ENCODE data around the gene DCHS2.

DCHS2 gene

DNA sequence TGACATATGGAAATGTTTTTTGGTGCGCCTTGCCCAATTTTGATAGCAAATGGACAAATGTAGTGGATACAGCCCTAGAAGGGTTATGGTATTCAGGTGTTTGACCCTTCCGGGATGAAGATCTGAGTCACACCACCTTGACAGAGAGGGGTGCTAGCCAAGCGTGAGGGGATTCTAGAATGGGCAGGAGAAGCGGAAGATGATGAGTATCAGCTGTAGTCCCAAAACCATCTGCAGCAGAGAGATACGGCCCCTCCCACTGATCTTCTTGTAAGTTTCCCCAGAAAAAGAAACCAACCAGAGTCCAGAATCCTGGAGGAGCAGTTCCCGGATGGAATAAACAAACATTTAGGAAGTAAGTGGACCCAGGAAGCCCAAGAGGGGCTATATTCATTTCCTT is 18.1 kb downstream of the DCHS2 start:
- no peak overlapping the region for H3K9ac ChIP-seq (ENCODE audit: low read depth, low read length)
- H3K4me1 ChIP-seq (ENCODE audit: insufficient read depth, low read length): no peaks in the 10 kb centered on the region
- no peaks in the 10 kb centered on the region for H3K36me3 ChIP-seq (ENCODE audit: insufficient read depth, low read length)
- H2AFZ ChIP-seq (ENCODE audit: low read depth, low read length): no peak overlapping the region
- no peaks in the 10 kb centered on the region for H3K9me3 ChIP-seq (ENCODE audit: insufficient read depth, low read length, severe bottlenecking)
- DNase-seq (no peak), ATAC-seq (ENCODE audit: insufficient read depth, low read depth) (no peak)
- no peak overlapping the region for H3K4me2 ChIP-seq (ENCODE audit: insufficient read depth, low read length)
- H3K79me2 ChIP-seq (ENCODE audit: insufficient read depth, low read length): no peaks in the 10 kb centered on the region
- no peaks in the 10 kb centered on the region for H4K20me1 ChIP-seq (ENCODE audit: insufficient read depth, low read length)
- no peak overlapping the region for H3K4me3 ChIP-seq (ENCODE audit: low read depth in 1 of 2, low read length in 2 of 2)
- peaks cover 5% of the 10 kb centered on the region for H3K27me3 ChIP-seq (ENCODE audit: insufficient read depth, low read length, poor library complexity)
- TF ChIP-seq, protein P1, sequence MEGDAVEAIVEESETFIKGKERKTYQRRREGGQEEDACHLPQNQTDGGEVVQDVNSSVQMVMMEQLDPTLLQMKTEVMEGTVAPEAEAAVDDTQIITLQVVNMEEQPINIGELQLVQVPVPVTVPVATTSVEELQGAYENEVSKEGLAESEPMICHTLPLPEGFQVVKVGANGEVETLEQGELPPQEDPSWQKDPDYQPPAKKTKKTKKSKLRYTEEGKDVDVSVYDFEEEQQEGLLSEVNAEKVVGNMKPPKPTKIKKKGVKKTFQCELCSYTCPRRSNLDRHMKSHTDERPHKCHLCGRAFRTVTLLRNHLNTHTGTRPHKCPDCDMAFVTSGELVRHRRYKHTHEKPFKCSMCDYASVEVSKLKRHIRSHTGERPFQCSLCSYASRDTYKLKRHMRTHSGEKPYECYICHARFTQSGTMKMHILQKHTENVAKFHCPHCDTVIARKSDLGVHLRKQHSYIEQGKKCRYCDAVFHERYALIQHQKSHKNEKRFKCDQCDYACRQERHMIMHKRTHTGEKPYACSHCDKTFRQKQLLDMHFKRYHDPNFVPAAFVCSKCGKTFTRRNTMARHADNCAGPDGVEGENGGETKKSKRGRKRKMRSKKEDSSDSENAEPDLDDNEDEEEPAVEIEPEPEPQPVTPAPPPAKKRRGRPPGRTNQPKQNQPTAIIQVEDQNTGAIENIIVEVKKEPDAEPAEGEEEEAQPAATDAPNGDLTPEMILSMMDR (IDR thresholded peaks at IDR 0.05; ENCODE audit: borderline replicate concordance, extremely low read depth, low read length, poor library complexity, severe bottlenecking): no peak
- no peak for TF ChIP-seq EZH2 (IDR thresholded peaks at IDR 0.05; ENCODE audit: borderline replicate concordance, low read depth, low read length, severe bottlenecking)
- H3K27ac ChIP-seq (ENCODE audit: low read length): no peak overlapping the region

DNA sequence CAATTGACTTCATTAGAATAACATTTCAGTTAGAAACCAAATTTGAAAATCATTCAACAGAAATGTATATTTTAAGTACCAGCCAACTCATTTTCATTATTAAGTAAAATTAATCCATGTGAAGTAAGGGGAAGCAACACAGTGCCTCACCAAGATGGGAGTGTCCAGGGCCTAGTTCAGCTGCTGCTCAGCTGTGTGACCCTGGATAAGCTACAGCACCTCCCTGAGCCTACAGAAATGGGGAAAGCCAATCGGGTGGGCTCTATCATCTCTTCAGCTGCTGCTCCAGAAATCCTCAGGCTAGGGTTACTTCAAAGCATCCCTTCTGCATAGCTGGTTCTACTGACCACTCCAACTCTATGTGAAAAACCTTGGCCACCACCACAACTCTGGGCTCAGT is 18.7 kb downstream of the DCHS2 start:
- Histone ChIP-seq H3K9ac (ENCODE audit: low read depth, low read length) (no peak overlapping the region), H3K79me2 (ENCODE audit: insufficient read depth, low read length) (no peaks in the 10 kb centered on the region), H4K20me1 (ENCODE audit: insufficient read depth, low read length) (no peaks in the 10 kb centered on the region), H3K4me1 (ENCODE audit: insufficient read depth, low read length) (no peaks in the 10 kb centered on the region), H3K9me3 (ENCODE audit: insufficient read depth, low read length, severe bottlenecking) (no peaks in the 10 kb centered on the region), H3K4me3 (ENCODE audit: low read depth in 1 of 2, low read length in 2 of 2) (no peak overlapping the region), H3K4me2 (ENCODE audit: insufficient read depth, low read length) (no peak overlapping the region), H3K27me3 (ENCODE audit: insufficient read depth, low read length, poor library complexity) (peaks cover 5% of the 10 kb centered on the region), H2AFZ (ENCODE audit: low read depth, low read length) (no peak overlapping the region), H3K36me3 (ENCODE audit: insufficient read depth, low read length) (no peaks in the 10 kb centered on the region), H3K27ac (ENCODE audit: low read length) (no peak overlapping the region)
- no peak for DNase-seq
- TF ChIP-seq, protein P1 (IDR thresholded peaks at IDR 0.05; ENCODE audit: borderline replicate concordance, extremely low read depth, low read length, poor library complexity, severe bottlenecking): no peak
- no peak for TF ChIP-seq EZH2 (IDR thresholded peaks at IDR 0.05; ENCODE audit: borderline replicate concordance, low read depth, low read length, severe bottlenecking)
- ATAC-seq (ENCODE audit: insufficient read depth, low read depth): no peak

DNA sequence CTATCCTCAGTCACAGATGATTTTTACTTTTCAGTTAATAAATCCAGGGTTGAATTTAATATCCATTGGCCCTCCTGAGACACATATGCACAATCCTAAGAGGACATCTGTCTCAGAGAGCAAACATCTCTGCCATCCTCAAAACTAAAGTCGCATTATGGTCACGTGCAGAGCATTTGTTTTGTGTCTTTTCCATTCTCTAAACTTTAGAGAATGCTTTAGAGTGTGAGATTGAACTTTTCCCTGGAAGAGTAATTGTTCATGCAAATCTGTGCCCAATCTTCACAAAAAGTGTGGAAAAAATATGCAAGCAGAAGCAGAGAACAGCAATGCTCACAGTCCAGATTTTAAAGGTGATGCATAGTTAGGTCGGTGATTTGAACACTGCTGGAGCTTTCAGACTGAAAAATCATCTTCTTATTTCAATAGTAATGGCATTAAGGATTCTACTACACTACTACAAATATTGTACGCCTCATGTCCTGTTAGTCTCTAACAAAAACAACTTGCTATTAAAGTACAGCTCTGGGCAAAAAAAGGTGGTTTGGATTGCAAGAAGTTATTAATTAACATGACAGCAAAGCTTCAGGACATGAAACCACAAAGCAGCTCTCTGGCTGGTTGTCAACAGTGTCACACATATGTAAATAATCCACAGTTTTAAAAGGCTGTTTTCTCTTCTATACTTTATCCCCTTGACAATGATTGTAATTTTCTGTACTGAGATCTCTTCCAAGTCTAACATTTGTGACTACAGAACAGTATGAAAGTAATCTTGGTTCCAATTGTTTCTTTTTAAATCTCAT is 19.9 kb downstream of the DCHS2 start:
- DNase-seq: no peak
- no peaks in the 10 kb centered on the region for H4K20me1 ChIP-seq (ENCODE audit: insufficient read depth, low read length)
- H3K9me3 ChIP-seq (ENCODE audit: insufficient read depth, low read length, severe bottlenecking): no peaks in the 10 kb centered on the region
- no peaks in the 10 kb centered on the region for H3K4me1 ChIP-seq (ENCODE audit: insufficient read depth, low read length)
- no peaks in the 10 kb centered on the region for H3K79me2 ChIP-seq (ENCODE audit: insufficient read depth, low read length)
- H3K27ac ChIP-seq (ENCODE audit: low read length): no peak overlapping the region
- peaks cover 5% of the 10 kb centered on the region for H3K27me3 ChIP-seq (ENCODE audit: insufficient read depth, low read length, poor library complexity)
- no peak overlapping the region for H3K9ac ChIP-seq (ENCODE audit: low read depth, low read length)
- no peak overlapping the region for H2AFZ ChIP-seq (ENCODE audit: low read depth, low read length)
- H3K36me3 ChIP-seq (ENCODE audit: insufficient read depth, low read length): no peaks in the 10 kb centered on the region
- TF ChIP-seq EZH2 (IDR thresholded peaks at IDR 0.05; ENCODE audit: borderline replicate concordance, low read depth, low read length, severe bottlenecking): no peak
- TF ChIP-seq, protein P1 (IDR thresholded peaks at IDR 0.05; ENCODE audit: borderline replicate concordance, extremely low read depth, low read length, poor library complexity, severe bottlenecking): no peak
- no peak overlapping the region for H3K4me3 ChIP-seq (ENCODE audit: low read depth in 1 of 2, low read length in 2 of 2)
- no peak for ATAC-seq (ENCODE audit: insufficient read depth, low read depth)
- H3K4me2 ChIP-seq (ENCODE audit: insufficient read depth, low read length): no peak overlapping the region
